ENCODE results near the gene OTOP2. TPM values are rescaled to one million over a fixed set of nuclear protein-coding genes. Genes with fewer than 3 reads are reported as not detected.

Gene OTOP2
- total and polyA plus RNA-seq, 10 of the 15 experiments (the other 5 are each of a cell fraction or from before 2014, with no cell fraction given): not detected

DNA sequence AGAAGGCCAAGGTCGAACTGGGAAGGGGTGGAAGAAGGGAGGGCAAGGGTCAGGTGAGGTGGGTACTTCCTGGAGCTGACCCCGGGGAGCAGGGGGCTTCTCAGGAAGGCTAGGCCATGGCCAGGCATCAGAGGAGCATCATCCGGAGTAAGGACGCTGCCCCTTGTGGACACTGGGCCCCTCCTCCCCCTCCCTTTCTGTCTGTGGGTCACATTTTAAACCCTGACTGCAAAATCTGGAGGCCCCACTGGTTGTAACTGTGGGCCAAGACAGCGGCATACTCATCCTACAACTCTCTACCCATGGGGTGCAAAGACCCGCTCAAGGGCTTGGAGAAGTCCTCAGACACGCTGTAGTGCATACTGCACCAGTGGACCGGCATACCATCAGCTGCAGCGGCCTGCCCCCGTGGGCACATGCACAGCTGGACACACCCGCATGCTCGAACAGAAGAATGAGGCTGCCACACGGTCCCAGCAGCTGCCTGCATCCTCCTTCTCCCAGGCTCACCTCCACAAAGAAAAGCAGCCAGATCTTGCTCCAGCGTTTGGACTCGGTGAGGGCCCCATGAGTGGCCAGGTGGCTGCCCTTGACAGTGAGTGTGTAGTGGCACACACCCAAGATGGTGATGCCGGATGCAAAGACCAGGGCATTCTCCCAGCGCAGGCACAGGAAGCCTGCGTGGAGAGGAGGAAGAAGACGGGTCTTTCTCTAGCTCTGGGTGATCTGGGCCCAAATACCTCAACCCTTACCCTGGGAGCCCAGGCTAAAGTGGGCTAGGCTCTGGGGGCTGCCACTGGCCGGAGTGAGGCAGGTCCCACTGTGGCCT is 31.8 kb upstream of the OTOP2 start:
- in situ Hi-C loops (cut with MboI): no loop called here
- no peak overlapping the region for H3K4me2 ChIP-seq (ENCODE audit: control insufficient read depth, insufficient read depth)
- CTCF ChIA-PET: no interaction called here
- no TSS peak for BruUV-seq (replicated peaks)
- POLR2A ChIA-PET: no interaction called here
- SMC1A ChIA-PET (ENCODE audit: uncharacterized antibody, unreplicated experiment): no interaction called here
- no peak for DNase-seq (ENCODE audit: low read depth, low spot score)
- H3K9ac ChIP-seq (ENCODE audit: control insufficient read depth, insufficient read depth, low read length): no peak overlapping the region
- H4K20me1 ChIP-seq (ENCODE audit: control insufficient read depth, insufficient read depth): no peaks in the 10 kb centered on the region
- 46% methylated on average over 20 of the region's 20 CpGs for WGBS (ENCODE audit: insufficient coverage, insufficient replicate concordance, low lambda C conversion rate, missing lambda C conversion rate)
- no peak overlapping the region for H3K4me3 ChIP-seq
- no peak for ATAC-seq
- TF ChIP-seq, protein P1, sequence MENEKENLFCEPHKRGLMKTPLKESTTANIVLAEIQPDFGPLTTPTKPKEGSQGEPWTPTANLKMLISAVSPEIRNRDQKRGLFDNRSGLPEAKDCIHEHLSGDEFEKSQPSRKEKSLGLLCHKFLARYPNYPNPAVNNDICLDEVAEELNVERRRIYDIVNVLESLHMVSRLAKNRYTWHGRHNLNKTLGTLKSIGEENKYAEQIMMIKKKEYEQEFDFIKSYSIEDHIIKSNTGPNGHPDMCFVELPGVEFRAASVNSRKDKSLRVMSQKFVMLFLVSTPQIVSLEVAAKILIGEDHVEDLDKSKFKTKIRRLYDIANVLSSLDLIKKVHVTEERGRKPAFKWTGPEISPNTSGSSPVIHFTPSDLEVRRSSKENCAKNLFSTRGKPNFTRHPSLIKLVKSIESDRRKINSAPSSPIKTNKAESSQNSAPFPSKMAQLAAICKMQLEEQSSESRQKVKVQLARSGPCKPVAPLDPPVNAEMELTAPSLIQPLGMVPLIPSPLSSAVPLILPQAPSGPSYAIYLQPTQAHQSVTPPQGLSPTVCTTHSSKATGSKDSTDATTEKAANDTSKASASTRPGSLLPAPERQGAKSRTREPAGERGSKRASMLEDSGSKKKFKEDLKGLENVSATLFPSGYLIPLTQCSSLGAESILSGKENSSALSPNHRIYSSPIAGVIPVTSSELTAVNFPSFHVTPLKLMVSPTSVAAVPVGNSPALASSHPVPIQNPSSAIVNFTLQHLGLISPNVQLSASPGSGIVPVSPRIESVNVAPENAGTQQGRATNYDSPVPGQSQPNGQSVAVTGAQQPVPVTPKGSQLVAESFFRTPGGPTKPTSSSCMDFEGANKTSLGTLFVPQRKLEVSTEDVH (IDR thresholded peaks at IDR 0.05; ENCODE audit: low read depth, partially characterized antibody): no peak
- no peak for TF ChIP-seq NFYA (IDR thresholded peaks at IDR 0.05; ENCODE audit: borderline replicate concordance, low read depth, low read length)
- TF ChIP-seq GABPA (IDR thresholded peaks at IDR 0.05; ENCODE audit: low read depth): no peak
- TF ChIP-seq, protein P2, sequence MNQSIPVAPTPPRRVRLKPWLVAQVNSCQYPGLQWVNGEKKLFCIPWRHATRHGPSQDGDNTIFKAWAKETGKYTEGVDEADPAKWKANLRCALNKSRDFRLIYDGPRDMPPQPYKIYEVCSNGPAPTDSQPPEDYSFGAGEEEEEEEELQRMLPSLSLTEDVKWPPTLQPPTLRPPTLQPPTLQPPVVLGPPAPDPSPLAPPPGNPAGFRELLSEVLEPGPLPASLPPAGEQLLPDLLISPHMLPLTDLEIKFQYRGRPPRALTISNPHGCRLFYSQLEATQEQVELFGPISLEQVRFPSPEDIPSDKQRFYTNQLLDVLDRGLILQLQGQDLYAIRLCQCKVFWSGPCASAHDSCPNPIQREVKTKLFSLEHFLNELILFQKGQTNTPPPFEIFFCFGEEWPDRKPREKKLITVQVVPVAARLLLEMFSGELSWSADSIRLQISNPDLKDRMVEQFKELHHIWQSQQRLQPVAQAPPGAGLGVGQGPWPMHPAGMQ (IDR thresholded peaks at IDR 0.05; ENCODE audit: borderline replicate concordance): no peak
- TF ChIP-seq SMAD1 (IDR thresholded peaks at IDR 0.05; ENCODE audit: low read depth, partially characterized antibody): no peak
- TF ChIP-seq, protein P3, sequence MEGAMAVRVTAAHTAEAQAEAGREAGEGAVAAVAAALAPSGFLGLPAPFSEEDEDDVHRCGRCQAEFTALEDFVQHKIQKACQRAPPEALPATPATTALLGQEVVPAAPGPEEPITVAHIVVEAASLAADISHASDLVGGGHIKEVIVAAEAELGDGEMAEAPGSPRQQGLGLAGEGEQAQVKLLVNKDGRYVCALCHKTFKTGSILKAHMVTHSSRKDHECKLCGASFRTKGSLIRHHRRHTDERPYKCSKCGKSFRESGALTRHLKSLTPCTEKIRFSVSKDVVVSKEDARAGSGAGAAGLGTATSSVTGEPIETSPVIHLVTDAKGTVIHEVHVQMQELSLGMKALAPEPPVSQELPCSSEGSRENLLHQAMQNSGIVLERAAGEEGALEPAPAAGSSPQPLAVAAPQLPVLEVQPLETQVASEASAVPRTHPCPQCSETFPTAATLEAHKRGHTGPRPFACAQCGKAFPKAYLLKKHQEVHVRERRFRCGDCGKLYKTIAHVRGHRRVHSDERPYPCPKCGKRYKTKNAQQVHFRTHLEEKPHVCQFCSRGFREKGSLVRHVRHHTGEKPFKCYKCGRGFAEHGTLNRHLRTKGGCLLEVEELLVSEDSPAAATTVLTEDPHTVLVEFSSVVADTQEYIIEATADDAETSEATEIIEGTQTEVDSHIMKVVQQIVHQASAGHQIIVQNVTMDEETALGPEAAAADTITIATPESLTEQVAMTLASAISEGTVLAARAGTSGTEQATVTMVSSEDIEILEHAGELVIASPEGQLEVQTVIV (IDR thresholded peaks at IDR 0.05; ENCODE audit: borderline replicate concordance, partially characterized antibody): no peak
- no peak for TF ChIP-seq STAT1 (conservative IDR thresholded peaks at IDR 0.05)
- TF ChIP-seq MEF2B (IDR thresholded peaks at IDR 0.05; ENCODE audit: partially characterized antibody, poor library complexity, severe bottlenecking): no peak
- TF ChIP-seq IKZF2 (IDR thresholded peaks at IDR 0.05): no peak
- H2AFZ ChIP-seq (ENCODE audit: control insufficient read depth, low read depth, low read length): no peak overlapping the region
- H3K79me2 ChIP-seq (ENCODE audit: control insufficient read depth, insufficient read depth, low read length): no peaks in the 10 kb centered on the region
- no peak overlapping the region for H3K27ac ChIP-seq (ENCODE audit: control insufficient read depth, insufficient read depth)
- no peaks in the 10 kb centered on the region for H3K36me3 ChIP-seq (ENCODE audit: control insufficient read depth in 2 of 2, insufficient read depth in 2 of 2, low read length in 1 of 2)
- H3K27me3 ChIP-seq (replicated peaks in 1 of 2; ENCODE audit: control insufficient read depth in 2 of 2, insufficient read depth in 2 of 2, low read length in 1 of 2): peaks cover 4 to 9% of the 10 kb centered on the region in 2 experiments
- no peak for FAIRE-seq
- H3K9me3 ChIP-seq (replicated peaks; ENCODE audit: control insufficient read depth, insufficient read depth, low read length): no peaks in the 10 kb centered on the region
- H3K4me1 ChIP-seq (ENCODE audit: control insufficient read depth, insufficient read depth, low read length): no peaks in the 10 kb centered on the region
- intact Hi-C loops (cut with micrococcal nuclease; ENCODE audit: unreplicated experiment): no loop called here
- RAD21 ChIA-PET (ENCODE audit: unreplicated experiment): no interaction called here

All from GM12878 (cell line).